Measurements from ENCODE around the gene CORO2A.

DNA sequence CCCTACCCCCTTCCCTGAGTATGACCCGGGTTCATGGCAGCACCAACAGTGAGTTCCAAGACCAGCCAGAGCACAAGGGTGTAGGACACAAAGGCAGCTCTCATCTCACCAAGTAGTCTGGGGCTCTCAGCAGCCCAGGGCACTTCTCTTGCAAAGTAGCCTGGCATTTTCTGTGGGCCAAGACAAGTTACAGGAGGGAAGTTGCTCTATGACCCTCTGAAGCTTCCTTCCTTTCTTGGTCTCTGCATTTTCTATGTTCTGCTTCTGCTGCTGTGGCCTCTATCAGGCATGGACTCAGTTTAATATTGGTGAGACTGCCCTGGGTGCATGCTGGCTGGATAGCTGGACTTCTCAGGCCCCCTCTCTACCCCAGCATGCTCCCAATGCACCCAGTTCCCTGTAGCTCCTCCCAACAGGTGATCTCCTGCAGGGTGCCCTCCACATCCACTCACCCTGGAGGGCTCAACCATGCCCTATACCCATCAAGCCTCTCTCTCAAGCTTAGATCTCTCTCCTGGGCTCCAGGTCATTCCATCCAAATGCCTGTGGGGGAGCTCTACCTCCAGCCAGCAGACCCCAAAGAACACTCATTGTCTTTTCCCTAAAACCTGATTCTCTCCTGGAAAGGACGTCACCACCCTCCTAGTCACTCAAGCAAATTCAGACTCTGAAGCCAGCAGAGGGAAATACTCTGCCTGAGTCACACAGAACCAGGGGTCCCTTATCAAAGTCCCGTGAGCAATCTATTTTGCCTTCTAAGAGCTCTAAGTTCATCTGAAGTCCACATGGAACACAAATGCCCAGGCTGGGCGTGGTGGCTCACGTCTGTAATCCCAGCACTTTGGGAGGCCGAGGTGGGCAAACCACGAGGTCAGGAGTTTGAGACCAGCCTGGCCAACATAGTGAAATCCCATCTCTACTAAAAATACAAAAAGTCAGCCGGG, 49.2 kb upstream of the CORO2A start:
- TF ChIP-seq, protein P1, sequence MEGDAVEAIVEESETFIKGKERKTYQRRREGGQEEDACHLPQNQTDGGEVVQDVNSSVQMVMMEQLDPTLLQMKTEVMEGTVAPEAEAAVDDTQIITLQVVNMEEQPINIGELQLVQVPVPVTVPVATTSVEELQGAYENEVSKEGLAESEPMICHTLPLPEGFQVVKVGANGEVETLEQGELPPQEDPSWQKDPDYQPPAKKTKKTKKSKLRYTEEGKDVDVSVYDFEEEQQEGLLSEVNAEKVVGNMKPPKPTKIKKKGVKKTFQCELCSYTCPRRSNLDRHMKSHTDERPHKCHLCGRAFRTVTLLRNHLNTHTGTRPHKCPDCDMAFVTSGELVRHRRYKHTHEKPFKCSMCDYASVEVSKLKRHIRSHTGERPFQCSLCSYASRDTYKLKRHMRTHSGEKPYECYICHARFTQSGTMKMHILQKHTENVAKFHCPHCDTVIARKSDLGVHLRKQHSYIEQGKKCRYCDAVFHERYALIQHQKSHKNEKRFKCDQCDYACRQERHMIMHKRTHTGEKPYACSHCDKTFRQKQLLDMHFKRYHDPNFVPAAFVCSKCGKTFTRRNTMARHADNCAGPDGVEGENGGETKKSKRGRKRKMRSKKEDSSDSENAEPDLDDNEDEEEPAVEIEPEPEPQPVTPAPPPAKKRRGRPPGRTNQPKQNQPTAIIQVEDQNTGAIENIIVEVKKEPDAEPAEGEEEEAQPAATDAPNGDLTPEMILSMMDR (conservative IDR thresholded peaks at IDR 0.05) = no peak
- TF ChIP-seq EZH2 (IDR thresholded peaks at IDR 0.05; ENCODE audit: low read depth) = no peak
